NT2/D1 (cell line): Measurements from ENCODE around the gene OR52N5.

Experiments
- DNase-seq: peaks from one replicate; pipeline ENCODE4 v3.0.0-alpha.2; 2011; ENCODE audit warnings: low read depth, low spot score
- H3K27me3 ChIP-seq: 2 replicates; pipeline ENCODE4 v1.6.0; 2011; ENCODE audit warnings: mild to moderate bottlenecking; ENCODE audit not compliant: insufficient read length, insufficient read depth
- H3K36me3 ChIP-seq: 2 replicates; pipeline ENCODE4 v1.6.1; 2011; ENCODE audit warnings: mild to moderate bottlenecking, low read length, mixed read lengths; ENCODE audit not compliant: insufficient read depth, insufficient read length
- H3K4me1 ChIP-seq: 2 replicates; pipeline ENCODE4 v1.5.1; 2011; ENCODE audit not compliant: insufficient read depth, insufficient read length
- H3K4me3 ChIP-seq: 2 replicates; pipeline ENCODE4 v1.5.1; 2011; ENCODE audit warnings: low read depth; ENCODE audit not compliant: insufficient read length
- H3K9ac ChIP-seq: 2 replicates; pipeline ENCODE4 v1.6.0; 2011; ENCODE audit warnings: low read depth; ENCODE audit not compliant: insufficient read length
- H3K9me3 ChIP-seq: 2 replicates; pipeline ENCODE4 v1.5.1; 2011; ENCODE audit warnings: mild to moderate bottlenecking, low read length; ENCODE audit not compliant: insufficient read depth
- SUZ12 ChIP-seq: IDR thresholded peaks from 2 replicates; pipeline ENCODE4 v1.6.1; 2011; ENCODE audit not compliant: insufficient read length, insufficient read depth; ENCODE audit errors: extremely low read depth
- YY1 ChIP-seq: IDR thresholded peaks from 2 replicates; pipeline ENCODE4 v1.6.1; 2011; ENCODE audit not compliant: insufficient read length, insufficient read depth
- ZNF274 ChIP-seq: IDR thresholded peaks from 2 replicates; pipeline ENCODE4 v1.6.1; 2011; ENCODE audit warnings: mild to moderate bottlenecking, low read depth, low read length

The OR52N5 gene

DNA sequence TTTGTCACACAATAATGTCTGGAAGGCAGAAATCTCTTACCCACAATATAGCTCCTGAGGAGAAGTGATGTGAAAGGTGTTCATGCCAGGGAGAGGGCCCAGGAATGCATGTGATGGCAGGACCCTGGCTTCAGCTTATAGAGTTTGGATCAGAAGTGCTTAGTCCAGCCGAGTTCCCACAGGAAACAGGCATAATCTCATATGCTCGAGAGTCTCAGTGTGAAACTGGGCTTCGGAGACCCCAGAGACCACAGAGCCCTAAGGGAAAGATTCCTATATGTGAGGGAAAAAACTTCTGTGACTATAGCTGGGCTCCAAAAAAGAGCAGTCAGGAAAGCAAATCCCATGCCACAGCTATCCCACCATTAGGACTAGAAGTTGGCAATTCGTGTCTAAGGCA, at the start of gene OR52N5:
Gene OR52N5, minus strand, starts transcription at position 101 of the 400 bp plus-strand sequence. CDS start 4,721 bp downstream, outside the sequence.
- DNase-seq, result no peak
- Histone ChIP-seq H3K27me3 (no peaks in the 10 kb centered on the region), H3K4me3 (no peak within 1 kb of the TSS), H3K9ac (no peak within 1 kb of the TSS), H3K9me3 (no peaks in the 10 kb centered on the region), H3K36me3 (no peaks in the 10 kb centered on the region), H3K4me1 (no peaks in the 10 kb centered on the region)
- TF ChIP-seq SUZ12 (no peak), ZNF274 (no peak), YY1 (no peak)

DNA sequence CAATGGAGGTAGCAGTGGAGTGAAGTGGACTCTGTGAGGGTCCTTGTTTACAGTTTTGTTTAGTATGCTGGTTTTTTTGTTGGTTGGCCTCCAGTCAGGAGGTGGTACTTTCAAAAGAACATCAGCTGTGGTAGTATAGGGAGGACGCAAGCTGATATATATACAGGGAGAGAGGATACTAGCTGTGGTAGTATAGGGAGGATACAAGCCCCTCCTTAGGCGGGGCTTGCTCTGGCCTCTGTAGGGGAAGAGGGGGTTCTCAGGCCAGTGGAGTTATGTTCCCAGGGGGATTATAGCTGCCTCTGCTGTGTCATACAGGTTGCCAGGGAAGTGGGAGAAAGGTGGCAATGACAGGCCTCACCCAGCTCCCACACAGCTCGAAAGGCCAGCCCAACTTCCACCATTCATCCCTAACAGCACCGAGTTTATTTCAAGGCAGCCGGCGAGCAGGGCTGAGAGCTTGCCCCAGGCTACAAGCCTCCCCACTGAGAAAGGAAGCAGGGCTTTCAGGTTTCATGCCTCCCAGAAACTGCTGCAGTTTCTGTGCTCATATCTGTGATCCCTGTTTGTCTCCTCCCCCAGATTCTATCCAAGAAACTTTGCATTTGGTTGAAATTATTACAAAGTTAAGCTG, 48.2 kb upstream of the OR52N5 start:
- no peak for TF ChIP-seq ZNF274
- no peak for TF ChIP-seq YY1
- no peak for TF ChIP-seq SUZ12
- peak; percentile 61 for DNase-seq

DNA sequence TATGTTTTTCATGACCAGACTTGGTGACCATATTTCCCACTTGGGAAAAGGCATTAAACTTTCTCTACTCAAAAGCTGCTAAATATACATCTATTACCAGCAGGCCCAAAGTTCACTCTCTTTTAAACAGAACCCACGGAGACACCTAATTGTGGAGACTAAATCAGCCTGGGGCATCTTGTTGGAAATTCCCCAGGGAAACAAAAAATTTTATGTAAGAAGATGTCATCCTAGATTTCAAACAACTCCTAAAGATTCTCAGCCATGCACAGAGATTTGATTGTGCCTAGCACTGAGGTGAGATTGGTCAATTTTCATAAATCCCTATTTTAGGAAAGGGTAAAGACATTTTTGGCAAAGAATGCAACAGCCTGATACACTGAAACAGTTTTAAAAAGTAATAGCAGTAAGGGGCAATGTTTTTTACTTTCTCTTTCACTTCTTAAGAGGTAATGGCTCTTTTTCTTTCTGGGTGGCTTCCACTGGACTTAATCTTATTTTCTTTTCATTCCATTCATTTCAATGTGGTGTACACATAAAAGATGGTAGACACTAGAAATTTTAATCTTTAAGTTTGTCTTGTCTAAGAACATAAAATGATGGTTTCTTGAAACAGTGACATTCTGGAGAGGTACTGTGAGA, 35.2 kb upstream of the OR52N5 start:
- H3K4me3 ChIP-seq, result no peak overlapping the region

More for the DNA sequence above, 48.2 kb upstream of the OR52N5 start:
- no peaks in the 10 kb centered on the region for H3K27me3 ChIP-seq
- no peak overlapping the region for H3K4me3 ChIP-seq
- H3K36me3 ChIP-seq, result no peaks in the 10 kb centered on the region
- no peaks in the 10 kb centered on the region for H3K4me1 ChIP-seq
- H3K9me3 ChIP-seq, result peaks cover 19% of the 10 kb centered on the region; the same call in 1 of the 2 replicates
- H3K9ac ChIP-seq, result no peak overlapping the region

DNA sequence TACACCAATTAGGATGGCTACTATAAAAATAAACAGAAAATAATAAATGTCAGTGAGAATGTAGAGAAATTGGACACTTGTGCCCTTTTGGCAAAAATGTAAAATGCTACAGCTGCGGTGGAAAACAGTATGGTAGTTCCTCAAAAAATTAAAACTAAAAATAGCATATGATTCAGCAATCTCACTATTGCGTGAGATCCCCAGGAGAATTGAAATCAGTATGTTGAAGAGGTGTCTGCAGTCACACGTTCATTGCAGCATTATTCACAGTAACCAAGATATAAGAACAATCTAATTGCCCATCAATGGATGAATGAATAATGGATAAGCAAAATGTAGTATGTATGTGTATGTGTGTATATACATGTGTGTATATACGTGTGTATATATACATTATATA, 32.4 kb upstream of the OR52N5 start:
- H3K36me3 ChIP-seq, result no peaks in the 10 kb centered on the region
- no peak overlapping the region for H3K9ac ChIP-seq
- H3K27me3 ChIP-seq, result no peaks in the 10 kb centered on the region
- no peak overlapping the region for H3K4me3 ChIP-seq
- no peak for DNase-seq
- TF ChIP-seq ZNF274, result no peak
- no peak for TF ChIP-seq SUZ12
- TF ChIP-seq YY1, result no peak
- no peaks in the 10 kb centered on the region for H3K9me3 ChIP-seq
- no peaks in the 10 kb centered on the region for H3K4me1 ChIP-seq

More for the DNA sequence above, 35.2 kb upstream of the OR52N5 start:
- no peaks in the 10 kb centered on the region for H3K4me1 ChIP-seq
- DNase-seq, result no peak
- no peaks in the 10 kb centered on the region for H3K36me3 ChIP-seq
- H3K9ac ChIP-seq, result no peak overlapping the region
- no peak for TF ChIP-seq ZNF274
- no peak for TF ChIP-seq SUZ12
- TF ChIP-seq YY1, result no peak
- no peaks in the 10 kb centered on the region for H3K9me3 ChIP-seq
- no peaks in the 10 kb centered on the region for H3K27me3 ChIP-seq

DNA sequence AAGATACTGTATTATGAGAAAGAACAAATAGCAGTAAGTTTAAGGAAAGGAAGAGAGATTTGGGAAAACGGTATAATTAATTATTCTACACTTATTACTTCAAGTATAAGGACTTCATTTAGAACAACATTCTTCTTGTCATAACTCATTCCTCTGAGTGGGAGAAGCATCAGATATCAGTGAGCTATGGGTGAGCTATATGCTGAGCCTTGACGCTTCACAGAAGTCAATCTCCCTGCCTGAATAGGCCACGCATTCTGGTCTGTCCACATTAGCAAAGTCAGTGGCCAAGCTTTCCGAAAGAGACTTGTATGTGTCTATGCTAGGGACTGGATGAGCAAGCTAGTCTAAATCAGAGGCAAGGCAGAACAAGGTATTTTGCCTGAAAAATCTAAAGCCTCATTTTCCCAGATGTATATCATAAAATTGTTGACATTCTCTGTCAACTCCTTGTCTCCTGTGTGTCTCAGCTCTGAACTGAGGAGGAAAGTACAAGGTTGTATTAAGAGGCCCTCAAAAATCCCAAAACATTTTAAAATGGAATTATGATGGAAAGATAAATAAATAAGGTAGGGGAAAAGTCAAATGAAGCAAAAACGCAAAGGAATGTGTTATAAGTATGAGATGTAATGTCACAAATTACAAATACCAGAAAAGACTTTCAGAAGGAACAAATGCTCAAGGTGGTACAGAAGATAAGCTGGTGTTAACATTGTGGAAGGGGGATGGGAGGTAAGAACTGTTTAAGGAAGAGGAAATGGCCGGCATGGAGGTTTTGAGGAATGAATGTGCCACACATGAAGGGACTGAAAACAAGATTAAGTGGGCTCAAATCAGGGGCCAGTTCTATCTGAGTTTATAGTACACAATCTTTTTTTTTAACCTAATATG, 27.0 kb upstream of the OR52N5 start:
- TF ChIP-seq ZNF274 (no peak), YY1 (no peak), SUZ12 (no peak)
- Histone ChIP-seq H3K4me1 (no peaks in the 10 kb centered on the region), H3K27me3 (no peaks in the 10 kb centered on the region), H3K36me3 (no peaks in the 10 kb centered on the region), H3K9ac (no peak overlapping the region), H3K4me3 (no peak overlapping the region), H3K9me3 (no peaks in the 10 kb centered on the region)
- no peak for DNase-seq

DNA sequence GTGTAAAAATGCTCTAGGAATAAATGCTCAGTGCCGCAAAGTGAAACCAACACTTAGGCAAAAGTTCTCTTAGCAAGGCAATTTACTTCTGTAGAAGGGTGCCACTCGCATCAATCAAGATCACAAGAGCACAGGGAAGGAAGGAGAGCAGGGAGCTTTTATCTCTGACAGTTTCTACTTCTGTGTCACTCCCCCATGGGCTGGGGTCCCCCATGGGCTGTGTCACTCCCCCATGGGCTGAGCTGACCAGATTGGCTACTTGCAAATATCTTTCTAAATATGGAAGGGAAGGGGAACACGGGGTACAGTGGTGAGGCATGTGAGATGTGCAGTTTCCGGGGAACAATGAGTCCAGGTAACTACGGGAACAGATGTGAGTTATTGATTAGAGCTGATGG, 26.0 kb upstream of the OR52N5 start:
- Histone ChIP-seq H3K36me3 (no peaks in the 10 kb centered on the region), H3K4me3 (no peak overlapping the region), H3K9me3 (peaks cover 8% of the 10 kb centered on the region), H3K9ac (no peak overlapping the region), H3K27me3 (no peaks in the 10 kb centered on the region), H3K4me1 (no peaks in the 10 kb centered on the region)
- DNase-seq, result no peak
- TF ChIP-seq ZNF274 (no peak), SUZ12 (no peak), YY1 (no peak)

DNA sequence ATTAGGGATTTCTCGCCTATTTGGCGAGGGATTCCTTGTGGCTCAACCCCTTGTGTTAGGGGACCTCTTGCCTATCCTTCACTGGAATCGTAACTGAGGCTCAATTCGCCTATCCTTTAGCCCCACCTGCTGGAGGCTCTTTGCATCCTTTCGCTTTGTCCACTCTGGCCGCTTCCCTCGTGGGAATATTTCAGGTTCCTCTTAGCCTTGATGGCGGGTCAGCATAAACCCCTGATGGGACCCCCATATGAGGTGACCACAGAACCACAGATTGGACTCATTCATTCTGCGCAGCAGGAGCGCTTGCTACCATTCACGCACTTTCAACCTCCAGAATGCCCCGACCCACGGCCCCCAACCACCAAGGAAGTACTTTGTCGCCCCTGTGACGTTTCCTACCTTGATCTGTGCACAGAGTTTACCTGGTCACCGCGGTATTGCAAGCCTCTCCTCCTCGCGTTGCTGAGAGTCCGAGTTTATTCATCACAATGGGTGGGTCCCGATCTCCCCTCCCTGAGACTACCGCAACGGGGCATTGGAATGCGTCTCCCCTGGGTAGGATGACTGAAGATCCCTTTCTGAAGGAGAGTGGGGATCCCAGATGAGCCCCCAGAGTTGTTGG, 25.5 kb upstream of the OR52N5 start, which contains the start of gene OR52N2:
Gene OR52N2, plus strand, starts transcription at position 425 of the 622 bp plus-strand sequence. CDS start 11,412 bp downstream, outside the sequence.
- H3K4me3 ChIP-seq, result no peak within 1 kb of the TSS
- H3K9ac ChIP-seq, result no peak within 1 kb of the TSS
- H3K9me3 ChIP-seq, result peaks cover 13% of the 10 kb centered on the region
- H3K36me3 ChIP-seq, result no peaks in the 10 kb centered on the region
- no peaks in the 10 kb centered on the region for H3K27me3 ChIP-seq
- DNase-seq, result peak; percentile 57
- TF ChIP-seq SUZ12 (no peak), ZNF274 (no peak), YY1 (no peak)
- no peaks in the 10 kb centered on the region for H3K4me1 ChIP-seq
